Spleen (tissue), 11 donors: Measurements from ENCODE around the gene CAMTA1. TPM values are rescaled to one million over a fixed set of nuclear protein-coding genes. Genes with fewer than 3 reads are reported as not detected.
"Not testable (repeated sequence)": the region's sequence is repeated elsewhere in the genome, so short reads cannot be mapped to it uniquely, and the experiment has no call there.

Experiments used
- DNase-seq: peaks from one replicate; pipeline ENCODE4 v3.0.0-alpha.2; 2020
- H3K27ac ChIP-seq, 8 donors: fragments of 200-600 bp; sonication (generic) in 7 of 8; 1 replicate in 4 of 8; 2 replicates in 4 of 8; pipeline versions ENCODE4 v1.5.0 to v1.8.0; 2016 to 2021; ENCODE audit warnings: inconsistent platforms in 4 of 8, mild to moderate bottlenecking in 4 of 8, moderate library complexity in 1 of 8
- H3K27me3 ChIP-seq, 7 donors: fragments of 200-600 bp; sonication (generic) in 6 of 7; replicated peaks in 1 of 7; 1 replicate in 4 of 7; 2 replicates in 3 of 7; pipeline versions ENCODE4 v1.5.0 to v1.8.0; 2016 to 2021; ENCODE audit warnings: inconsistent platforms in 3 of 7, mild to moderate bottlenecking in 1 of 7
- H3K36me3 ChIP-seq, 6 donors: fragments of 200-600 bp; sonication (generic) in 5 of 6; 1 replicate in 4 of 6; 2 replicates in 2 of 6; pipeline versions ENCODE4 v1.5.0 to v1.8.0; 2016 to 2021; ENCODE audit warnings: inconsistent platforms in 2 of 6
- H3K4me1 ChIP-seq, 6 donors: fragments of 200-600 bp; sonication (generic) in 5 of 6; 1 replicate in 3 of 6; 2 replicates in 3 of 6; pipeline versions ENCODE4 v1.5.0 to v1.8.0; 2016 to 2021; ENCODE audit warnings: inconsistent platforms in 3 of 6
- H3K4me3 ChIP-seq, 8 donors: fragments of 200-600 bp; sonication (generic) in 7 of 8; 1 replicate in 4 of 8; 2 replicates in 4 of 8; pipeline versions ENCODE4 v1.5.0 to v1.8.0; 2016 to 2021; ENCODE audit warnings: inconsistent platforms in 4 of 8, mild to moderate bottlenecking in 4 of 8, moderate library complexity in 2 of 8
- H3K9me3 ChIP-seq, 8 donors: fragments of 200-600 bp; sonication (generic) in 7 of 8; 1 replicate in 4 of 8; 2 replicates in 4 of 8; pipeline versions ENCODE4 v1.5.0 to v1.8.0; 2016 to 2021; ENCODE audit warnings: inconsistent platforms in 4 of 8
- CTCF ChIP-seq, 11 experiments: fragments of 200-600 bp in 7 of 11; fragments of 450-650 bp in 4 of 11; sonication (generic) in 4 of 11; IDR thresholded peaks in 8 of 11; conservative IDR thresholded peaks in 3 of 11; 1 replicate in 7 of 11; 2 replicates in 4 of 11; pipeline versions ENCODE4 v1.4.0 to v1.8.0; 2016 to 2021; ENCODE audit warnings: antibody characterized with exemption in 11 of 11, inconsistent platforms in 4 of 11, mild to moderate bottlenecking in 1 of 11
- POLR2A ChIP-seq, 3 donors: fragments of 450-650 bp; IDR thresholded peaks; one replicate each; pipeline ENCODE4 v1.5.1; 2017; ENCODE audit warnings: antibody characterized with exemption in 3 of 3, mild to moderate bottlenecking in 1 of 3
- POLR2AphosphoS5 ChIP-seq, 3 donors: sonication (generic); formaldehyde crosslinking; IDR thresholded peaks; one replicate each; pipeline ENCODE4 v1.5.1; 2017; ENCODE audit warnings: antibody characterized with exemption in 3 of 3
- WGBS, 5 donors: extraction: QIAGEN DNeasy Blood & Tissue Kit in 3 of 5; methylation state at CpG; one replicate each; pipeline versions ENCODE4 v1.1.5 to v1.1.7; 2013 to 2018; 5-methylcytosine and 5-hydroxymethylcytosine counted together
- intact Hi-C: fragments of 100-400 bp; cut with DNase I; formaldehyde crosslinking; loops from one replicate; pipeline ENCODE4 v1.15.0; 2023; ENCODE audit warnings: low total_unique reads
- polyA plus RNA-seq, 3 donors: library from polyadenylated mRNA; stranded (reverse); fragments of 200-250 nt; gene quantifications; one replicate each; pipeline ENCODE4 v1.2.1, GENCODE V29; 2013
- total RNA-seq, 7 donors: library from RNA; depleted of rRNA in 3 of 7; stranded (reverse); fragments of >200 nt in 3 of 7; fragmentation: NEBNext Ultra II Directional in 4 of 7; extraction: Animal tissue kit (Norgen Biotek cat#: 25700) in 4 of 7; gene quantifications; one replicate each; pipeline versions ENCODE4 v1.1.0 to v1.2.1, GENCODE V29; 2016 to 2021
- donor health status: healthy with polysubstance abuse.
- donor health status: DM: no; HTN: no; CAD: no; lungs with moderate emphysema.
- donor health status: DM: no; HTN: no; CAD: no.
- donor health status: Bipolar disorder and iron deficiency.
- donor health status: healthy.
- donor health status: DM: no; HTN: no; CAD: no.
- donor health status: DM: yes; HTN: yes; CAD: no.

CAMTA1 gene
- total and polyA plus RNA-seq, 10 donors = 53.0 to 106 (median 77.3) TPM

DNA sequence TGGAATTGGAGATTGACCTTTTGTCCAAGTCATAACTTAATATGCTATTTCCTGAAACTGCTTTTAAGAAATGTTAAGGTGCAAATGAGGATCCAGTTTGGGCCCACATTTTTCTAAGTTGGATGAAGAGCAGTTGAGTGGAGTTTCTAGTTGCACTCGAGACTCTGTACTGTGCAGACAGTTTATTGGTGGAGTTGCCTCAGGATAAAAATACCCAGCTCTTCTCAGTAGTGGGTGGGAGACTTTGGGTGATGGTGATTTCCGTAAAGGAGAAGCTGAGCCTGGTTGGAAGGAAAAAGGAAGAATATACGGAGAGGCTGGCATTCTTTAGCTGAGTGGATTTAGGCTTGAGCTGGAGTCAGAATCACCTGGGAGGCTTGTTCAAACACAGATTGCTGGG is 49.9 kb downstream of the CAMTA1 start:
- H3K27ac ChIP-seq = no peak overlapping the region
- TF ChIP-seq POLR2AphosphoS5 (IDR thresholded peaks at IDR 0.05) (no peak), CTCF (IDR thresholded peaks at IDR 0.05 in 8 of 11, conservative IDR thresholded peaks at IDR 0.05 in 3 of 11) (no peak), POLR2A (IDR thresholded peaks at IDR 0.05) (no peak)

GRCh38 chr1:6842301-6842700 is 57.0 kb downstream of the CAMTA1 start:
- WGBS, 5 donors = 92 to 95% (median 93%) methylated on average over 8 of the region's 8 CpGs
- Histone ChIP-seq H3K4me3 (no peak overlapping the region), H3K36me3 (peaks cover 0 to 58% (median 2%) of the 10 kb centered on the region in 6 donors), H3K9me3 (peaks cover 0 to 16% (median 11%) of the 10 kb centered on the region in 8 donors), H3K4me1 (no peaks in the 10 kb centered on the region), H3K27me3 (no peaks in the 10 kb centered on the region), H3K27ac (no peak overlapping the region)
- intact Hi-C loops = no loop called here
- no peak for DNase-seq
- TF ChIP-seq POLR2A (IDR thresholded peaks at IDR 0.05) (no peak), CTCF (IDR thresholded peaks at IDR 0.05 in 8 of 11, conservative IDR thresholded peaks at IDR 0.05 in 3 of 11) (no peak), POLR2AphosphoS5 (IDR thresholded peaks at IDR 0.05) (no peak)

More for the DNA sequence above, 49.9 kb downstream of the CAMTA1 start:
- Histone ChIP-seq H3K27me3 (no peaks in the 10 kb centered on the region), H3K4me3 (no peak overlapping the region), H3K9me3 (no peaks in the 10 kb centered on the region), H3K4me1 (peaks cover 0 to 28% (median 0%) of the 10 kb centered on the region in 6 donors), H3K36me3 (peaks cover 0 to 52% (median 0%) of the 10 kb centered on the region in 6 donors)
- WGBS, 5 donors = 94 to 99% (median 95%) methylated on average over 3 of the region's 3 CpGs
- no peak for DNase-seq
- intact Hi-C loops = no loop called here

DNA sequence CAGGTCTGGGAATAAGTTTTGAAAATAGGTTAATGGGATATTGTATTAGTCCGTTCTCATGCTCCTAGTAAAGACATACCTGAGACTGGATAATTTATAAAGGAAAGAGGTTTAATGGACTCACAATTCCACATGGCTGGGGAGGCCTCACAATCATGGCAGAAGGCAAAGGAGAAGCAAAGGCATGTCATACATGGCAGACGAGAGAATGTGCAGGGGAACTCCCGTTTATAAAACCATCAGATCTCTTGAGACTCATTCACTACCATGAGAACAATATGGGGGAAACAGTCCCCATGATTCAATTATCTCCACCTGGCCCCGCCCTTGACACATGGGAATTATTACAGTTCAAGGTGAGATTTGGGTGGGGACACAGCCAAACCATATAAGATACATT is 60.5 kb downstream of the CAMTA1 start:
- peaks cover 0 to 16% (median 11%) of the 10 kb centered on the region in 8 donors for H3K9me3 ChIP-seq
- H3K27me3 ChIP-seq, DNase-seq, intact Hi-C loops, H3K4me1 ChIP-seq, H3K27ac ChIP-seq, H3K4me3 ChIP-seq: not testable (repeated sequence)
- peaks cover 0 to 36% (median 2%) of the 10 kb centered on the region in 6 donors for H3K36me3 ChIP-seq
- 89 to 98% (median 96%) methylated on average over 4 of the region's 4 CpGs for WGBS, 5 donors

DNA sequence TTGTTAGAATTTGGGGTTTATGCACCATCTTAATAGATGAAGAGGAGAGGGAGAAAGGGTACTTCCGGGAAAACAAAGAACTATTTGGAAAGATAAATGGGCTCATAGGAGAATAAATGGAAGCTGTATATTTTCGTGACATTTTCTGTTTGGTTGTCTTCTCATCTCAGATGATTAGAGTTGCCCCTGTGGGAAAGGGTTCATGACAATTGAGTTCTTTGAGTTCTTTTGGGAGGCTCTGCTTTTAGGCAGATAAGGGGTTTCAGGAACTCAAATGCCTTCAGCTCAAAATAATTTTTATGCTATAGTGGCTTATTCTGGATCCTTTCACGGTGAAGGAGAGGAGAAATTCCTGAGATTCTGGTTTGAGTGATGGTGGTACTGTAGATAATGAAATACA is 63.6 kb downstream of the CAMTA1 start:
- intact Hi-C loops = no loop called here
- no peak overlapping the region for H3K4me3 ChIP-seq

More for the DNA sequence above, 63.6 kb downstream of the CAMTA1 start:
- no peak for DNase-seq
- 91 to 96% (median 94%) methylated on average over 3 of the region's 3 CpGs for WGBS, 5 donors
- no peak overlapping the region for H3K27ac ChIP-seq
- H3K27me3 ChIP-seq = no peaks in the 10 kb centered on the region
- peaks cover 0 to 28% (median 12%) of the 10 kb centered on the region in 8 donors for H3K9me3 ChIP-seq
- H3K4me1 ChIP-seq = no peaks in the 10 kb centered on the region
- TF ChIP-seq POLR2A (IDR thresholded peaks at IDR 0.05) (no peak), POLR2AphosphoS5 (IDR thresholded peaks at IDR 0.05) (no peak), CTCF (IDR thresholded peaks at IDR 0.05 in 8 of 11, conservative IDR thresholded peaks at IDR 0.05 in 3 of 11) (no peak)
- H3K36me3 ChIP-seq = peaks cover 0 to 37% (median 4%) of the 10 kb centered on the region in 6 donors
